Measurements from ENCODE around the gene DOCK11. TPM values are rescaled to one million over a fixed set of nuclear protein-coding genes. Genes with fewer than 3 reads are reported as not detected.
A peak's percentile ranks its signal among the peaks of the same experiment; 100 is the strongest.

The DOCK11 gene
- total and polyA plus RNA-seq, 2 of the 4 experiments (the other 2 are of a cell fraction) = 3.9 to 13.1 TPM

DNA sequence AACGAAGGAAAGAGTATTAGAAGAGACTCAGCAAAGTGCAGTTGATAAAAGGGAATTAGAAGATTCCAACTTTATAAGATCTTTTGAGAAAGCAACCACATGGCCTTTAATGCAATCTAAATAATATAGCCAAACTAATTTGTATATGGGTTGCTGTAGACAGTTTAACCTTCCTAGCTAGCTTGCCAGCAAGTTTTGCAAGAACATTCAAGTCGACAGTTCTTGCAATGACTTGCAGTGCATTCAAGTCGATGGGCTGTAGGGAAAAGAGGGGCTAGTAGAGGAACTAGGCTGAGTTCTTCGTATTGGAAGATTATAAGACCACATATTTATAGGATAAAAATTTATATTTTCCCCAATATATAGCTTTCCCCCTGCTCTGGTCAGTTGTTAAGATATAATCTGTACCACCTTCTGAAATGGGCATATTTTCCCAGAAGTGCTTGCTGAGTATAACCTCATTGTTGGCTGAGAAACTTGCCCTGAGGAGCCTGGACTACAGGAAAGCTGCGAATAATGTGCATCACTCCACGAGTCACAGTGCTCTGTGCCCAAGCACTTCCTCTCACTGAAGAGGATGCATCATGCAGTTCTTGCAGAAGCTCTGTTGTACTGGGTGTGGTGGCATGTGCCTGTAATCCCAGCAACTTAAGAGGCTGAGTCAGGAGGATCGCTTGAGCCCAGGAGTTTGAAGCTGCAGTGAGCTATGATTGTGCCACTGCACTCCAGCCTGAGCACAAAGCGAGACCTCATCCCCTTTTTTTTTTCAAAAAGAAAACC is 56.7 kb downstream of the DOCK11 start:
- Histone ChIP-seq H4K20me1 (ENCODE audit: insufficient read depth, low read length) (no peaks in the 10 kb centered on the region), H3K27ac (ENCODE audit: insufficient read depth, low read length) (no peak overlapping the region), H2BK120ac (ENCODE audit: low read depth, low read length) (no peak overlapping the region), H3K4ac (ENCODE audit: low read depth, low read length) (no peak overlapping the region), H3K79me1 (ENCODE audit: low read depth in 1 of 2, low read length in 2 of 2) (no peaks in the 10 kb centered on the region), H2AK9ac (replicated peaks; ENCODE audit: low read depth, low read length, poor library complexity) (no peak overlapping the region), H3K9me3 (ENCODE audit: control insufficient read depth, insufficient read depth, low read length) (no peaks in the 10 kb centered on the region), H3K27me3 (ENCODE audit: control insufficient read depth, insufficient read depth, low read length) (no peaks in the 10 kb centered on the region; the same call in 1 of the 2 replicates), H2BK15ac (ENCODE audit: low read depth, low read length) (no peak overlapping the region), H3K56ac (ENCODE audit: extremely low read depth, insufficient read depth, low read length) (no peak overlapping the region), H3K23ac (ENCODE audit: low read depth, low read length) (no peak overlapping the region), H3K4me2 (ENCODE audit: low read depth, low read length) (no peak overlapping the region), H3K4me1 (ENCODE audit: control insufficient read depth, insufficient read depth, low read length) (no peaks in the 10 kb centered on the region), H3K4me3 (ENCODE audit: insufficient read depth, low read depth, low read length) (no peak overlapping the region), H2AFZ (replicated peaks; ENCODE audit: low read length, poor library complexity) (no peak overlapping the region), H4K91ac (ENCODE audit: insufficient read depth, low read depth, low read length) (0 out of 2 replicates have a peak overlapping the region, but pooled peaks have one; percentile 7), H2BK20ac (ENCODE audit: low read depth, low read length) (no peak overlapping the region), H3K18ac (ENCODE audit: low read depth, low read length) (no peak overlapping the region), H4K5ac (ENCODE audit: low read depth, low read length) (no peak overlapping the region), H3K9ac (ENCODE audit: low read depth, low read length) (no peak overlapping the region), H3K9me1 (ENCODE audit: insufficient read depth, low read length) (no peaks in the 10 kb centered on the region; the same call in 1 of the 2 replicates), H3K14ac (replicated peaks; ENCODE audit: low read depth, low read length) (no peak overlapping the region), H2AK5ac (ENCODE audit: low read depth, low read length) (no peak overlapping the region), H4K8ac (ENCODE audit: low read depth in 2 of 2, low read length in 2 of 2) (no peak overlapping the region), H2BK5ac (ENCODE audit: low read depth, low read length, poor library complexity, severe bottlenecking) (no peak overlapping the region), H3K36me3 (ENCODE audit: control insufficient read depth, insufficient read depth, low read length) (0 out of 2 replicates have a peak, but pooled peaks cover 2% of the 10 kb centered on the region)
- POLR2A ChIA-PET (ENCODE audit: unreplicated experiment) = interaction anchor here (0.6 kb wide), 1 partner anchor 24 kb away, joined by 11 read pairs; no protein-coding TSS in a partner anchor
- dilution Hi-C loops (cut with HindIII; ENCODE audit: low sequenced_read_pairs, unreplicated experiment) (no loop called here), intact Hi-C loops (cut with micrococcal nuclease) (no loop called here), in situ Hi-C loops (cut with MboI; ENCODE audit: low sequenced_read_pairs) (no loop called here)
- BruUV-seq (replicated peaks) = no TSS peak
- ATAC-seq (ENCODE audit: low read depth) (peak; percentile 59), DNase-seq (peak; percentile 71)
- TF ChIP-seq CHD1 (IDR thresholded peaks at IDR 0.05; ENCODE audit: low read depth, low read length) (no peak), RCOR1 (IDR thresholded peaks at IDR 0.05; ENCODE audit: insufficient replicate concordance, low read length) (no peak), BHLHE40 (IDR thresholded peaks at IDR 0.05; ENCODE audit: low read depth, low read length) (peak; percentile 52)
- CTCF ChIA-PET = interaction anchor here (0.6 to 0.7 kb wide), 2 partner anchors 18 to 119 kb away, joined by 3 read pairs; no protein-coding TSS in a partner anchor
- WGBS, 2 experiments (ENCODE audit: extremely low coverage in 2 of 2, insufficient read length in 1 of 2) = no CpG with 5 or more reads among the region's 8 CpGs
